Spleen (tissue), 7 donors: Measurements from ENCODE around the gene TMC7.

Experiments used
- POLR2A ChIP-seq, 3 donors: fragments of 450-650 bp; IDR thresholded peaks; one replicate each; pipeline ENCODE4 v1.5.1; 2017; ENCODE audit warnings: antibody characterized with exemption in 3 of 3, mild to moderate bottlenecking in 1 of 3
- TF ChIP-seq, protein P1 (sequence below), 11 experiments: fragments of 200-600 bp in 7 of 11; fragments of 450-650 bp in 4 of 11; sonication (generic) in 4 of 11; IDR thresholded peaks in 8 of 11; conservative IDR thresholded peaks in 3 of 11; 1 replicate in 7 of 11; 2 replicates in 4 of 11; pipeline versions ENCODE4 v1.4.0 to v1.8.0; 2016 to 2021; ENCODE audit warnings: antibody characterized with exemption in 11 of 11, inconsistent platforms in 4 of 11, mild to moderate bottlenecking in 1 of 11
- donor health status: DM: no; HTN: no; CAD: no; lungs with moderate emphysema.
- donor health status: DM: no; HTN: no; CAD: no.
- donor health status: DM: no; HTN: no; CAD: no.

DNA sequence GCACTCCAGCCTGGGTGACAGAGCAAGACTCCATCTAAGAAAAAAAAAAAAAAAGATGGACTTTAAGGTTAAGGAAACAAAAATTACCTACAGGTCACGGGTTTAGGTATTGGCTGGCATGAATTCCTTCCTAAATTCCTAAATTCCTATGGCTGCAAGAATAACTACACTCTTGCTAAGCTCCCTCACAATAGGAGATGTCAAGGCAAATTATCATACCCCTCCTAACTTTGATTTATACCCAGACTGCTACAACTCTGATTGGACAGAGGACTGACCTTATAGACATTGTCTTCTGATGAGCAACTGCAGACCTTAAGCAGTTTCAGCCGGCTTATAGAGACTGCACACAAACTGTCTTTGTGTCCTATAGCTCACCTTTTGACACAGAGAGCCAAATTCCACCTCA lies 25.1 kb upstream of the TMC7 start:
- TF ChIP-seq, protein P1, sequence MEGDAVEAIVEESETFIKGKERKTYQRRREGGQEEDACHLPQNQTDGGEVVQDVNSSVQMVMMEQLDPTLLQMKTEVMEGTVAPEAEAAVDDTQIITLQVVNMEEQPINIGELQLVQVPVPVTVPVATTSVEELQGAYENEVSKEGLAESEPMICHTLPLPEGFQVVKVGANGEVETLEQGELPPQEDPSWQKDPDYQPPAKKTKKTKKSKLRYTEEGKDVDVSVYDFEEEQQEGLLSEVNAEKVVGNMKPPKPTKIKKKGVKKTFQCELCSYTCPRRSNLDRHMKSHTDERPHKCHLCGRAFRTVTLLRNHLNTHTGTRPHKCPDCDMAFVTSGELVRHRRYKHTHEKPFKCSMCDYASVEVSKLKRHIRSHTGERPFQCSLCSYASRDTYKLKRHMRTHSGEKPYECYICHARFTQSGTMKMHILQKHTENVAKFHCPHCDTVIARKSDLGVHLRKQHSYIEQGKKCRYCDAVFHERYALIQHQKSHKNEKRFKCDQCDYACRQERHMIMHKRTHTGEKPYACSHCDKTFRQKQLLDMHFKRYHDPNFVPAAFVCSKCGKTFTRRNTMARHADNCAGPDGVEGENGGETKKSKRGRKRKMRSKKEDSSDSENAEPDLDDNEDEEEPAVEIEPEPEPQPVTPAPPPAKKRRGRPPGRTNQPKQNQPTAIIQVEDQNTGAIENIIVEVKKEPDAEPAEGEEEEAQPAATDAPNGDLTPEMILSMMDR (IDR thresholded peaks at IDR 0.05 in 8 of 11, conservative IDR thresholded peaks at IDR 0.05 in 3 of 11): no peak
- no peak for TF ChIP-seq POLR2A (IDR thresholded peaks at IDR 0.05)
